ENCODE data around the gene LRRC55. TPM values are rescaled to one million over a fixed set of nuclear protein-coding genes. Genes with fewer than 3 reads are reported as not detected.

LRRC55 gene
- total and polyA plus RNA-seq, 2 experiments from 2014 or later, result 0.15 to 1.5 TPM

DNA sequence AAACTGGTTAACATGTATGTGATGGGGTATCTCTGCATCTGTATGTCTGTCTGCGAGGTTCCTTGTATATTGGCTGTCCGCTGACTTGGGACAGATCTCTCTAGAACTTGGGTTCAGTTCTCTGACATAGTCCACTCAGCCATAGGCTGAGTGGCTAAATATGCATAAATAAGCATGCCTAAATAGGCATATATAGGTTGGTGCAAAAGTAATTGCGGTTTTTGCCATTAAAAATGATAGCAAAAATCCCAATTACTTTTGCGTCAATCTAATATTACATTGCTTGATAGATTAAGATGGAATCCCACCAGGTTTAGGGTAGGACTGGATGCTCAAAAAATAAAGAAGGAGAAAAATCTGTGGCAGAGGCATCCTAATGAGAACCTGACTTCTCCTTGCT is 8.8 kb downstream of the LRRC55 start (continued):
- TF ChIP-seq, protein P1, sequence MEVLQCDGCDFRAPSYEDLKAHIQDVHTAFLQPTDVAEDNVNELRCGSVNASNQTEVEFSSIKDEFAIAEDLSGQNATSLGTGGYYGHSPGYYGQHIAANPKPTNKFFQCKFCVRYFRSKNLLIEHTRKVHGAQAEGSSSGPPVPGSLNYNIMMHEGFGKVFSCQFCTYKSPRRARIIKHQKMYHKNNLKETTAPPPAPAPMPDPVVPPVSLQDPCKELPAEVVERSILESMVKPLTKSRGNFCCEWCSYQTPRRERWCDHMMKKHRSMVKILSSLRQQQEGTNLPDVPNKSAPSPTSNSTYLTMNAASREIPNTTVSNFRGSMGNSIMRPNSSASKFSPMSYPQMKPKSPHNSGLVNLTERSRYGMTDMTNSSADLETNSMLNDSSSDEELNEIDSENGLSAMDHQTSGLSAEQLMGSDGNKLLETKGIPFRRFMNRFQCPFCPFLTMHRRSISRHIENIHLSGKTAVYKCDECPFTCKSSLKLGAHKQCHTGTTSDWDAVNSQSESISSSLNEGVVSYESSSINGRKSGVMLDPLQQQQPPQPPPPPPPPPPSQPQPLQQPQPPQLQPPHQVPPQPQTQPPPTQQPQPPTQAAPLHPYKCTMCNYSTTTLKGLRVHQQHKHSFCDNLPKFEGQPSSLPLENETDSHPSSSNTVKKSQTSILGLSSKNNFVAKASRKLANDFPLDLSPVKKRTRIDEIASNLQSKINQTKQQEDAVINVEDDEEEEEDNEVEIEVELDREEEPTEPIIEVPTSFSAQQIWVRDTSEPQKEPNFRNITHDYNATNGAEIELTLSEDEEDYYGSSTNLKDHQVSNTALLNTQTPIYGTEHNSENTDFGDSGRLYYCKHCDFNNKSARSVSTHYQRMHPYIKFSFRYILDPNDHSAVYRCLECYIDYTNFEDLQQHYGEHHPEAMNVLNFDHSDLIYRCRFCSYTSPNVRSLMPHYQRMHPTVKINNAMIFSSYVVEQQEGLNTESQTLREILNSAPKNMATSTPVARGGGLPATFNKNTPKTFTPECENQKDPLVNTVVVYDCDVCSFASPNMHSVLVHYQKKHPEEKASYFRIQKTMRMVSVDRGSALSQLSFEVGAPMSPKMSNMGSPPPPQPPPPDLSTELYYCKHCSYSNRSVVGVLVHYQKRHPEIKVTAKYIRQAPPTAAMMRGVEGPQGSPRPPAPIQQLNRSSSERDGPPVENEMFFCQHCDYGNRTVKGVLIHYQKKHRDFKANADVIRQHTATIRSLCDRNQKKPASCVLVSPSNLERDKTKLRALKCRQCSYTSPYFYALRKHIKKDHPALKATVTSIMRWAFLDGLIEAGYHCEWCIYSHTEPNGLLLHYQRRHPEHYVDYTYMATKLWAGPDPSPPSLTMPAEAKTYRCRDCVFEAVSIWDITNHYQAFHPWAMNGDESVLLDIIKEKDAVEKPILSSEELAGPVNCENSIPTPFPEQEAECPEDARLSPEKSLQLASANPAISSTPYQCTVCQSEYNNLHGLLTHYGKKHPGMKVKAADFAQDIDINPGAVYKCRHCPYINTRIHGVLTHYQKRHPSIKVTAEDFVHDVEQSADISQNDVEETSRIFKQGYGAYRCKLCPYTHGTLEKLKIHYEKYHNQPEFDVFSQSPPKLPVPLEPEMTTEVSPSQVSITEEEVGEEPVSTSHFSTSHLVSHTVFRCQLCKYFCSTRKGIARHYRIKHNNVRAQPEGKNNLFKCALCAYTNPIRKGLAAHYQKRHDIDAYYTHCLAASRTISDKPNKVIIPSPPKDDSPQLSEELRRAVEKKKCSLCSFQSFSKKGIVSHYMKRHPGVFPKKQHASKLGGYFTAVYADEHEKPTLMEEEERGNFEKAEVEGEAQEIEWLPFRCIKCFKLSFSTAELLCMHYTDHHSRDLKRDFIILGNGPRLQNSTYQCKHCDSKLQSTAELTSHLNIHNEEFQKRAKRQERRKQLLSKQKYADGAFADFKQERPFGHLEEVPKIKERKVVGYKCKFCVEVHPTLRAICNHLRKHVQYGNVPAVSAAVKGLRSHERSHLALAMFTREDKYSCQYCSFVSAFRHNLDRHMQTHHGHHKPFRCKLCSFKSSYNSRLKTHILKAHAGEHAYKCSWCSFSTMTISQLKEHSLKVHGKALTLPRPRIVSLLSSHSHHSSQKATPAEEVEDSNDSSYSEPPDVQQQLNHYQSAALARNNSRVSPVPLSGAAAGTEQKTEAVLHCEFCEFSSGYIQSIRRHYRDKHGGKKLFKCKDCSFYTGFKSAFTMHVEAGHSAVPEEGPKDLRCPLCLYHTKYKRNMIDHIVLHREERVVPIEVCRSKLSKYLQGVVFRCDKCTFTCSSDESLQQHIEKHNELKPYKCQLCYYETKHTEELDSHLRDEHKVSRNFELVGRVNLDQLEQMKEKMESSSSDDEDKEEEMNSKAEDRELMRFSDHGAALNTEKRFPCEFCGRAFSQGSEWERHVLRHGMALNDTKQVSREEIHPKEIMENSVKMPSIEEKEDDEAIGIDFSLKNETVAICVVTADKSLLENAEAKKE (CRISPR knock-in tag; IDR thresholded peaks at IDR 0.05), result no peak
- no peak for TF ChIP-seq ZNF331 (CRISPR knock-in tag; IDR thresholded peaks at IDR 0.05; ENCODE audit: low read depth)
- TF ChIP-seq JUNB (IDR thresholded peaks at IDR 0.05; ENCODE audit: unreplicated experiment), result no peak
- no peak for TF ChIP-seq EZH2 (IDR thresholded peaks at IDR 0.05; ENCODE audit: low read depth, unreplicated experiment)
- no peak for TF ChIP-seq CREB1 (CRISPR knock-in tag; IDR thresholded peaks at IDR 0.05; ENCODE audit: low read depth)
- TF ChIP-seq STAT1 (IDR thresholded peaks at IDR 0.05; ENCODE audit: unreplicated experiment), result no peak
- TF ChIP-seq, protein P2, sequence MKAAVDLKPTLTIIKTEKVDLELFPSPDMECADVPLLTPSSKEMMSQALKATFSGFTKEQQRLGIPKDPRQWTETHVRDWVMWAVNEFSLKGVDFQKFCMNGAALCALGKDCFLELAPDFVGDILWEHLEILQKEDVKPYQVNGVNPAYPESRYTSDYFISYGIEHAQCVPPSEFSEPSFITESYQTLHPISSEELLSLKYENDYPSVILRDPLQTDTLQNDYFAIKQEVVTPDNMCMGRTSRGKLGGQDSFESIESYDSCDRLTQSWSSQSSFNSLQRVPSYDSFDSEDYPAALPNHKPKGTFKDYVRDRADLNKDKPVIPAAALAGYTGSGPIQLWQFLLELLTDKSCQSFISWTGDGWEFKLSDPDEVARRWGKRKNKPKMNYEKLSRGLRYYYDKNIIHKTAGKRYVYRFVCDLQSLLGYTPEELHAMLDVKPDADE (IDR thresholded peaks at IDR 0.05), result no peak
